Right forelimb (tissue), 1 donor: ENCODE results near the gene SESTD1.
A peak's percentile ranks its signal among the peaks of the same experiment; 100 is the strongest.
"Not testable (repeated sequence)": the region's sequence is repeated elsewhere in the genome, so short reads cannot be mapped to it uniquely, and the experiment has no call there.

Experiments
- DNase-seq: peaks from one replicate; pipeline ENCODE4 v3.0.0-alpha.2; 2018

Gene SESTD1

DNA sequence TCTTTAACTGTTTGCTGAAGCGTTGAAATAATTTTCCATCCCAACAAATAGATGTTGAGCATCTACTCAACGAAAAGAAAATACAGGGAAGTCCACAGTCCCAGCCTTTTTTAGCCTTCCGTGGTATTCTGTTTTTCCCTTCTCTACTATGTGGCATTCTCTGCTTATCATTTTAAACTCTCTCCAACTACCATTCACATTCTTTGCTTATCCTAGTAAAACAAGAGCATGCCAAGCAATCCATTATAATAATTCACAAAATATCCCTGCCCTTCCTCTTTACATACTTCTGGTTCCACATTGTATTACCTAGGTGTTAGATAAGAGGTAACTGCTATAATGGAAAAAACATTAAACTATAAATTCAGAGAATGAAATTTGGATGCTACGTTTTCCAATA, 1.6 kb upstream of the SESTD1 start:
- no peak for DNase-seq

DNA sequence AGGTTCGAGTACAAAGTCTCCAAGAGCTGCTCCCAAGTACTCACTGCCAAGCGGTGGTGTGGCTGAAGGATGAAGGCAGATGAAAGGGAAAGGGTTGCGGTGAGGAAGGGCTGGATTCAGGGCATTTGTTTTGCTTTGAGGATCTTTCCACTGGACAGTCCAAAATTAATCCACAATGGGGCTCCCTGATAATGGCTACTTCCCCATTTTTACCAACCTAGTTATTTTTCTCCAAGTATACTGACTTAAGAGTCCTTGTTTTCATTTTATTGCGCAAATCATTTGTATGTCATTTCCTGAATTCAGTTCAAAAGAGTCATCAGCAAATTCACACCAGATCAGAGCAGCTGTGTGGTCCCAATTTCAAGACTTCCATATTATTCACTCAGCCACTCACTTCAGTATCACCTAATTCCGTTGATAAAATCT, 464 bp upstream of the SESTD1 start:
- DNase-seq = no peak

DNA sequence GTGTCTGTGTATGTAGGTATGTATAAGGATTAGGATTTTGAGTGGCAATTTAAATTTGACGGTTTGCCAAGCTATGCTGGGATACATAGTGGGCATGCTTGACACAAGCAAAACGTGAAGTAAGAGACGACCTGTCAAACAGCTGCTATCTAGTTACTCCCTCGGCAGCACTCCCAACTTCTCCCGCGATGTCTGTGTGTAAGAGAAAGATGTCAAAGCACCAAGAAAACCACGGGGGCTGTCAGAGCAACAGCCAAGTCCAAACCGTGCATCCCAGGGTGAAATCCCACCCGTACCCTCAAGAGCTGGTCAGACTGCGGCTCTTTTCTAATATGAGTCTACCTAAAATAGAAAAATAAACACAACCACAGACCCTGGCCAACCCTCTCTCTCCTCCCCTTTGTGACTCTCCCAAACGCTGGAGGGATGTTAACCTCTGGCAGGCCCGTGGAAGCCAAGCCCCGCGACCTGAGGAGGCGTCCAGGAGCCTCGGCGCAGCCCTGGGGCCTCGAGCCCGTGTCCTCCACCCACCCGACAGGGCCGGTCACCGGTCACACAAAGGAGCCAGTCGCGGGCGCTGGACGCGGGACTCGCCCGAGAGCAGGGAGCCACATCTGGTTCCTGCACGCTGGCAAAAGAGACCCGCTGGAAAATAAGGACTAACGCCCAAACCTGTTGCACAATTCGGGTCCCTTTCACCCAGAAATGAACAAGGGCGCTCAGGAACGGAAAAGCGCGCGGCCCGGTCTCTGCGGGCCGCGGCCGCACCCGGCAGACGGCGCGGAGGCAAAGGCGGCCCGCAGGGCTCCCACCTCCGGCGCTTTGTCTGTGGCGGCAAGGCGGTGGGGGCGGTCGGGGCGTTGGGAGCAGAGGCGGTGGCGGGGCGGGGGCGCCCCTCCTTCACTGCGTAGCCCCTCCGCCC, 925 bp downstream of the SESTD1 start:
- DNase-seq = peak; percentile 82

DNA sequence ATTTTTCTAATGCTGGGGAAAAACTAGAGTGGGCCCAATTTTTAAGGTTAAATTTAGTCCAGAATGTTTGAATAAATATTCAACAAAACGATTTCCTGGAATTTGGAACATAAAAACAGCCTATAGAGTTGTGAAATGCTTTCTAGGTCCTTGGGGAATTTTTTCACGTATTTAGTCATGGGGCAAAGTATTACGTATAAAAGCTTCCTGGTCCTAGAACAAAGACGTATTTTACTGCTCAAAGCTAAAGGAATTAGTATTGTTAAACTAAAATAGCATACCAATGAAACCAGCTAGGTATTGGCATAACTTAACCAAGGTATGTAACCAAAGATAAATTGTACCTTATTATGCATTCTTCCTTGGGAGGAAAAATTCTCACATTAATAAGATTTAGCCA, 1.6 kb downstream of the SESTD1 start:
- DNase-seq = no peak

DNA sequence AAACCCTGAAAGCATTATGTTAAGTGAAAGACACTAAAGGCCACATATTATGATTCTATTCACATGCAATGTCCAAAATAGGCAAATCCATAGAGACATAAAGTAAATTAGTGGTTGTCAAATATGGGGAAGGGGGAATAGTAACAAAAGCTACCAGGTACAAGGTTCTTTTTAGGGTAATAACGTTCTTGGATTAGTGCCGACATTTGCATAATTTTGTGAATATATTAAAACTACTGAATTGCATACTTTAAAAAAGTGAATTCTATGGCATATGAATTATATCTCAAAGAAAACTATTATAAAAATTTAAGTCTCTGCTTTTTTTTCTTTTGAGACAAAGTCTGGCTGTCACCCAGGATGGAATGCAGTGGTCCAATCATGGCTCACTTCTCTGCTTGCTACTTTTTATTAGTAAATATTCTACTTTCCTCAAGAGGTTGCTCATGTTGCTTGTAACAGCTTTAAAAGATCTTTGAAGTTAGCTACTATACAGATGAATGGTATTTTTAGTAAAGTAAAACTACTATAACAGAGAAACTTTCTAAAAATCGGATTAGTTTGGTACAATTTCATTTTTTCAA, 2.5 kb downstream of the SESTD1 start:
- no peak for DNase-seq

DNA sequence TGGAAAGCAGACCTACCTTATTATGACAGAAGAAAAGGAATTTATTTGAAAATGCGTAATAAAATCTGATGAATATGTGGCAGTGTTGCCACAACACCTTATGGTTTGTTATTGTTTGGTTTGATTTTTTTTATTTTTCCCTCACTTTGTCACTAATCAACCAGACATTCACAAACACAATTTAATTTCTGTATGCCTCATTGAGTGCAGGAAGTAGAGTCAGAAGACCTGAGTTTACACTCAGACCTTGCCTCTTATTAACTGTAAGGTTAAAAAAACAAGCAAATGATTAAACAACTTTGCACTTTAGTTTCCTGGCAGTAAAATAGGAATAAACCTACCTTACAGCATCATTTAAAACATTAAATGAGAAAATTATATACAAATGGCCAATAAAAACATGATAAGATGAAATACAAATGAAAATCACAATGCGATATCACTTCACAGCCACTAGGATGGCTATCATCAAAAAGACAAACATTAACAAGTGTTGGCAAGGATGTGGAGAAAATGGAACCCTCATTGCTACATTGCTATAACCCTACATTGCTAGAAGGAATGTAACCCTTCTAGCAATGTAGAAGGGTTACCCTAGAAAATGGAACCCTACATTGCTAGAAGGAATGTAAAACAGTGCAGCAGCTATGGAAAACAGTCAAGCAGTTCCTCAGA, 3.3 kb downstream of the SESTD1 start:
- no peak for DNase-seq

DNA sequence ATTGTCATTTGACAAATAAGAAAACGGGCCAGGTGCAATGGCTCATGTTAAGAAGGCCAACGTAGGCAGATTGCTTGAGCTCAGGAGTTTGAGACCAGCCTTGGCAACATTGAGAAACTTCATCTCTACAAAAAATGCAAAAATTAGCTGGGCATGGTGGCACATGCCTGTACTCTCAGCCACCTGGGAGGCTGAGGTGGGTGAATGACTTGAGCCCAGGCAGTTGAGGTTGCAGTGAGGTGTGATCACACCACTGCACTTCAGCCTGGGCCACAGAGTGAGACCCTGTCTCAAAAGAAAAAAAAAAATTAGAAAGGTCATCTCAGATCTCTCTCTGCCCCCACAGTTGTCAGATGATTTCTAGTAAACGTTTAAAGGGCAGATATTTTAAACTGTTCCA, 4.4 kb downstream of the SESTD1 start:
- no peak for DNase-seq

DNA sequence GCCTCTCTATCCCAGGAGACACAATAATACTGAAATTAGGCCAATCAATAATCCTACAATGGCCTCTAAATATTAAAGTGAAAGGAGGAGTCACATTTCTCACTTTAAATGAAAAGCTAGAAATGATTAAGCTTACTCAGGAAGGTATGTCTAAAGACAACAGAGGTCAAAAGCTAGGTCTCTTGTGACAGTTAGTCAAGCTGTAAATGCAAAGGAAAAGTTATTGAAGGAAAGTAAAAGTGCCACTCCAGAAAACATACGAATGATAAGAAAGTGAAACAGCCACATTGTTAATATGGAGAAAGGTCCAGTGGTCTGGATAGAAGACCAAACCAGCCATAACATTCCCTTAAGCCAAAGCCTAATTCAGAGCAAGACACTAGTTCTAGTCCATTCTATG, 9.5 kb downstream of the SESTD1 start:
- DNase-seq = no peak

DNA sequence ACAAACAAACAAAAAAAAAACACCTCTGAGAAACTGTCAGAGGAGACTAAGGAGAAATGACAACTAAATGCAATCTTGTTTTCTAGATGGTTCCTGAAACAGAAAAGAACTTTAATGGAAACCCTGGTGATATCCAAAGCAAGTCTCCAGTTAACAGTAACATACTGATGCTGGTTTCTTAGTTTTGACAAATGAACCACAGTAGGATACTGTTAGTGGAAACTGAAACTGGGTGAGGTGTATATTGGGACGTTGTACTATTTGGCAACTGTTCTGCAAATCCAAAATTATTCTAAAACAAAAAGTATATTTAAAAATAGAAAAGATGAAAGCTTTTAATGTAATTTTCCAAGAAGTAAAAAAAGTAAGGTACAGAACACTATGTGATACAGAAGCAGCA, 11.4 kb downstream of the SESTD1 start:
- DNase-seq = no peak

DNA sequence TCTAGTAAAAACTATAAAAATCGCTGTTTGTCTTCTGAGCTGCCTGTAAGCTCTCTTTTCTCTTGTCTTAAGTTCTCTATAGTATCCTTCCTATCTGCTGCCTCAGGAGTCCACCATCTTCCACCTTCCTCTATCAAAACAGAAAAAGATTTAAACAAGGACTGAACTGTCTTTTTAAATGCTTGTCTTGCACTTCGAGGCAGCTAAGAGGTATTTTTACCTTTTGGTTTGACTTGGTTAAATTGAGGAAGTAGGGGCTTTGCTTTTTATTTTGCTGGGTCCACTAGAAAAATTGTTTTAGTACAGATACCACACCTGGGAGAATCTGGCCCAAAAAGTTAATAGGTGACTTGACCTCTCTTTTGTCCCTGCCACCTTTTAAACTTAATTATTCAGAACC, 12.2 kb downstream of the SESTD1 start:
- no peak for DNase-seq

DNA sequence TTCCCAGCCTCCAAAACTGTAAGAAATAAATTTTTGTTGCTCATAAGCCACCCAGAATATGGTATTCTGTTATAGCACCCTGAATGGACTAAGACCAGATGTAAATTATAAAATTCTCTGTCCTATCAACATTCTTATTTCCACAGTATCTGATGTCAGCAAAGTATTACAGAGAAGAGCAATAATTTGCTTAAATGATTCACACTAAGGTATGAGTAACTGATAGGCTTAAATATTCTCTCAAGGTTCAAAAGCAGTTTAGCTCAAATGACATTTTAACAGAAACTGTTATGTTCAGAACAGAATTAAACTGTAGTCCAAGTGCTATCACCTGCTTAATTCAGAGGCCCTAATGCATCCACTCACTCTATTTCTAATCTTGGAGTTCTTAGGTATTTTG, 12.8 kb downstream of the SESTD1 start:
- no peak for DNase-seq

DNA sequence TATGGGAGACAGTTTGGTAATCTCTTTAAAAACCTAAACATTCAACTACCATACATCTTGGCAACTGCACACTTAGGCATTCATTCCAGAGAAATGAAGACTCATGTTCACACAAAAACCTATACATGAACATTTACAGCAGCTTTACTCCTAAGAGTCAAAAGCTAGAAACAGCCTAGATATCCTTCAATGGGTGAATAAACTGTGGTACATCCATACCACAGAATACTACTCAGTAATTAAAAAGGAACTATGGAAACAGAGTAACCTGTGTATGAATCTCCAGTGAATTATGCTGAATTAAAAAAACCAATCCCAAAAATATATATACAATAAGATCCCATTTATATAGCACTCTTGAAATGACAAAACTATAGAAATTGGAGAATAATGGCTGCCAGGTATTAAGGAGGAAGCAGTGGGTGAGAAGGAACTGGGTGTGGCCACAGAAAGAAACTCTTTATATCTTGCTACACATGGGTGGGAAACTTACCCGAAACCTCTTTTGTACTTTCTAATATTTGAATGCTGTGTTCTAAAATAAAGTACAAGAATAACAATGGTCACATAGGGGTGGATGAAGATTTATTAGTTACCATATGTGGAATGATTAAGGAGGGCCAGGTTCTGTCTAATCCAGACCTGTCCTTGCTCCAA, 13.7 kb downstream of the SESTD1 start:
- DNase-seq = no peak

DNA sequence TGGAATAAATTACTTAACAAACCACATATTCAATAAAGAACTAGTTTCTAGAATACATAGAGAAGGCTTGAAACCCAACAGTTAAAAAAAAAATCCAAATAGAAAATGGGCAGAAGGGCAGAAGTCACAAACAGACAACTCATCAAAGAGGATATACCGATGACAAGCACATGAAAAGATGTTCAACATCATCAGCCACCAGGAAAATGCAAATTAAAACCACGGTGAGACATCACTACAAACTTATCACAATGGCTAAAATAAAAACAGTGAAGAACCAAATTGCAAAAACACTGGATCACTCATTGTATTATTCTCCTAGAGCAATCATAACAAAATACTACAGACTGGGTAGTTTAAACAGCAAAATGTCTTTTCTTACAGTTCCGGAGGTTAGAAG, 14.5 kb downstream of the SESTD1 start:
- no peak for DNase-seq

DNA sequence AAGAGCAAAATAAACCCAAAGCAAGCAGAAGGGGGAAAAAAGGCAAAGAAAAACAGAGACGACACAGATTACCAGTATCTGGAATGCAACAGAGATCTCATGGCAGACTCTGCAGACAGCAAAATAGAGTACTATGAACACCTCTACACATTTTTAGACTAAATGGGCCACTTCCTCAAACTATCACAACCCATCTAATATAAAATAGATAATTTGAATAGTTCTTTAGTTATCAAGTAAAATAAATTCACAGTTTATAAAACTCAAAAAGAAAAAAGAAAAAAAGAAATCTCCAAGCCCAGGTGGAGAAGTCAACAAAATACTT, 16.6 kb downstream of the SESTD1 start:
- DNase-seq = no peak

DNA sequence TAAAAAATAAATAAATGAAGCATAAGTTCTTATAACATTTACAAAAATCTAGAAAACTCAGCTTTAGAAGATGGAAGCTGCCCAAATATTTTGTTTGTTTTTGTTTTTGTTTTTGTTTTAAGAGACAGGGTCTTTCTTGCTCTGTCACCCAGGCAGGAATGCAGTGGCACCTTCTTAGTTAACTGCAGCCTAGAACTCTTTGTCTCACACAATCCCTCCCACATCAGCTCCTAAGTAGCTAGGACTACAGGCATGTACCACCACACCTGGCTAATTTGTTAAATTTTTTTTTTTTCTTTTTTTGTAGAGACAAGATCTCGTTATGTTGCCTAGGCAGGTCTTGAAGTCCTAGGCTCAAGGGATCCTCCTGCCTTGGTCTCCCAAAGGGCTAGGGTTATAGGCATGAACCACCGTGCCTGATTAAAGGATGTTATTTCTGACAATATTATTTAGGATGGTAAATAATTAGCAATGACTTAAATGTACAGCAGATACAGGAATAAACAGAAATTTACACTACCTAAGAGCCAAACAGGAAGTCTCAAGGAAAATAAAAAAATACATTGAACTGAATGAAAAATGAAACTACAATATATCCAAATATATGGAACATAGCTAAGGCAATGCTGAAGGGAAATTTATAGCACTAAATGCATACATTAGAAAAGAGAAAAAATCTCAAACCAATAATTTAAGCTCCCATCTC, 17.2 kb downstream of the SESTD1 start:
- no peak for DNase-seq

DNA sequence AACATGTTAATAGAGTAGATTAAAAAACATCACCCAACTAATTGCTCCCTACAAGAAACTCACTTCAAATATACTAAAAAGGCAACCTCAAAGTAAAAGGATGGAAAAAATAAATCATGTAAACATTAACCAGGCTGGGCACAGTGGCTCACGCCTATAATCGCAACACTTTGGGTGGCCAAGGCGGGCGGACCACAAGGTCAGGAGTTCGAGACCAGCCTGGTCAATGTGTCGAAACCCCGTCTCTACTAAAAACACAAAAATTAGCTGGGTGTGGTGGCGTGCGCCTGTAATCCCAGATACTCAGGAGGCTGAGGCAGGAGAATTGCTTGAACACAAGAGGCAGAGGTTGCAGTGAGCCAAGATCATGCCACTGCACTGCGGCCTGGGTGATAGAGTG, 18.8 kb downstream of the SESTD1 start:
- DNase-seq = not testable (repeated sequence)

DNA sequence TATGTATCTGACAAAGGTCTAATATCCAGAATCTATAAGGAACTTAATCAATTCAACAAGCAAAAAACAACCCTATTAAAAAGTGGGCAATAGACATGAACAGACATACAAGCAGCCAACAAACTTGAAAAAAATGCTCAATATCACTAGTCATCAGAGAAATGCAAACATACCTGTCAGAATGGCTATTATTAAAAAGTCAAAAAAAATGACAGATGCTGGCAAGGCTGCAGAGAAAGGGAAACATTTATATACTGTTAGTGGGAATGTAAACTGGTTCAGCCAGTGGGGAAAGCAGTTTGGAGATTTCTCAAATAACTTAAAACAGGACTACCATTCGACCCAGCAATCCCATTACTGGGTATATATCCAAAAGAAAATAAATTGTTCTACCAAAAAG, 21.6 kb downstream of the SESTD1 start:
- DNase-seq = no peak

DNA sequence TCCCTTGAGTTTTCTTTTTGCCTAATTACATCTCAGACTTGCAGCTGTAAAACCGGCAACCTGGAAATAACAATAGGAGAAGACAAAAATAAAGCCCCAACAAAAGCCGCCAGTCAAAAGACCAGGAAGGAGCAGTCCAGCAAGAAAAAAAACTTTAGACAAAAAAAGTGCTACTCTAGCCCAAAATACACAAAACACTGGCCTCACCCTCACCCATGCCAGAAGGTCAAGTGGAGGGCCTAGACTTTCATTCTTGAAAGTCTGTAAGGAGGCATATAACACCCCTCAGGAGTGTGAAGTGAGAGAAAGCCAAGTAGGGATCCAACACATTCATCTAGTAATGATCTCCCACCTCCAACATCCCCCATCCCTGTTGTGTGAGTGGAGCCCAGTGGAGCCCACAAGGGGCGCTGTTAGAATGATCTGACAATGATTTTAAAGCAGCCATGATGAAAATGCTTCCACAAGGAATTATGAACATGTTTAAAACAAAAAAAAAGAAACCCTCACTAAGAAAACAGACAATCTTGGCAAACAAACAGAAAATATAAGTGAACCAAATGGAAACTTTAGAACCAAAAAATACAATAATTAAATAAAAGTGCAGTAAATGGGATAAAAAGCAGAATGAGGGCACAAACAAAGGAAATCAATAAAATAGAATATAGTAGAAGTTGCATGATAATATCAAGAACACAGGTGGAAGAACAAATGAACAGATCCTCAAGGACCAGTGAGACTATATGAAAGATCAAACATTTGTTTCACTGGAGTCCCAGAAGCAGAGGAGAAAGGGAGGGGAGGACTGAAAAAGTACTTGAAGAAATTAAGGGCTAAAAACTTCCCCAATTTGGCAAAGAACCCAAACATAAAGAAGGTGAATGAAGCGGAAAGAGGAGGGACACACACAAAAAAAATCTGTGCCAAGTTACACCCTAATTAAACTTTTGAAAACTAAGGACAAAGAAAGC, 23.9 kb downstream of the SESTD1 start:
- DNase-seq = no peak

DNA sequence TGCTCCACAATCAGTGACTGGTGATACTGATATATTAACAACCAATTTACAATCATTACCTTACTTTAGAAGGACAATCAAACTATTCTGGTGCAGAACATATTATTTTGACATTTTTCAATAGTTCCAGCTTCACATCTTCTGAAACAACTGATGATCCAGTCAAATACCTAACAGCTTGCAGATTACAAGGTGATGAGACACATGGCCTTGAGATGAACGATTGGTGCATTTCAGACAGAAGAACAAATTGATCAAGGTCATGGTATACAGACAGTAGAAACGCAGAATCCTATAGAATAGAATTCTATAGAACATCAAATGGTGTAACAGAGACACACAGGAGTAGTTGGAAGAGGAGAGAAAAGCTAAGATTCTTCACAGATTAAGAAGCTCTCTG, 24.8 kb downstream of the SESTD1 start:
- no peak for DNase-seq

DNA sequence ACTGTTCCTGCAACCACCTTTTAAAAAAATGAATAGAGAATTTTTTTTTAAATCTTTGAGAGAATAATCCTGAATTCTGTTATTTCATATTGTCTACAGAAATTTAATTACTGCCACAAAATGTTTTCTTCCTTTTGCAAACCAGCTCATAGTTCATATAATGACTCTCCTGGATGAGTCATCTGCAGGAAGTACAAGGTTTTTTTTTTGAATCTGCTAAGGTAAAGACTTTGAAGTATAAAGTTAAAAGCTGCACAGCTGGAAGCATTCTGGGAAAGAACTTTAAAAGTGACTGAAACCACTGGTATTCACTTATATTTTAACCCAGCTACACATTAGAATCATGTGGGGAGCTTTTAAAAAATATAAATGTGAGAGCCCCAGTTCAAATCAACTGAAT, 25.4 kb downstream of the SESTD1 start:
- DNase-seq = no peak

DNA sequence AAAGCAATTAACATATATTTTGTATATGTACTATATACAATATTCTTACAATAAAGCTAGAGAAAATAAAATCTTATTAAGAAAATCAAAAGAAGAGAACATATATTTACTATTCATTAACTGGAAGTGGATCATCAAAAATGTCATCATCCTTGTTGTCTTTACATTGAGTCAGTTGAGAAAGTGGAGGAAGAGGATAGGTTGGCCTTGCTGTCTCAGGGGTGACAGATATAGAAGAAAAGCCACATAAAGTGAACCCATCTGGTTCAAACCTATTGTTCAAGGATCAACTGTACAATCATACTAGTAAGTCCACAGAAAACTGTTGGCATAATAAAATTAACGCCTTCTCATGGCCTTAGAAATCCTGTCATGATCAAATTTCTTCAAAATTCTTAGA, 26.6 kb downstream of the SESTD1 start:
- DNase-seq = no peak
